ENCODE results near the gene AKR1C8.
"Not testable (repeated sequence)": the region's sequence is repeated elsewhere in the genome, so short reads cannot be mapped to it uniquely, and the experiment has no call there.

The AKR1C8 gene

DNA sequence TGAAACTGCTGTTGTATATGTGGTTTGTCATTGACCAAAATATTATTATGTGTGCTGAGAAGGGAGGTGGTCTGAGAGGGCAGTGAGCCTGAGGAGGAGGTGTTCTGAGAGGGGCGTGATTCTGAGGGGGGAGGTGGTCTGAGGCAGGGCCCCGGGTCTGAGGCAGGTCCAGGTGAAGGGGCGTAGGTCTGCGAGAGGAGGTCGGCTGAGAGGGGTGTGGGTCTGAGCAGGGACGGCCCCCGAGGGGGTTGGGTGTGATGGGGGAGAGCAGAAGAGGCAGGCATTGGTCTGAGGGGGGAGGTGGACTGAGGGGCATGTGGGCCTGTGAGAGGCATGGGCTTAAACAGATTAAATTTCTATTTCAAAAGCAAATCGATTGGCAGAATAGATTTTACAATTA lies 44.1 kb upstream of the AKR1C8 start:
- ATAC-seq, result no peak
- TF ChIP-seq, protein P1, sequence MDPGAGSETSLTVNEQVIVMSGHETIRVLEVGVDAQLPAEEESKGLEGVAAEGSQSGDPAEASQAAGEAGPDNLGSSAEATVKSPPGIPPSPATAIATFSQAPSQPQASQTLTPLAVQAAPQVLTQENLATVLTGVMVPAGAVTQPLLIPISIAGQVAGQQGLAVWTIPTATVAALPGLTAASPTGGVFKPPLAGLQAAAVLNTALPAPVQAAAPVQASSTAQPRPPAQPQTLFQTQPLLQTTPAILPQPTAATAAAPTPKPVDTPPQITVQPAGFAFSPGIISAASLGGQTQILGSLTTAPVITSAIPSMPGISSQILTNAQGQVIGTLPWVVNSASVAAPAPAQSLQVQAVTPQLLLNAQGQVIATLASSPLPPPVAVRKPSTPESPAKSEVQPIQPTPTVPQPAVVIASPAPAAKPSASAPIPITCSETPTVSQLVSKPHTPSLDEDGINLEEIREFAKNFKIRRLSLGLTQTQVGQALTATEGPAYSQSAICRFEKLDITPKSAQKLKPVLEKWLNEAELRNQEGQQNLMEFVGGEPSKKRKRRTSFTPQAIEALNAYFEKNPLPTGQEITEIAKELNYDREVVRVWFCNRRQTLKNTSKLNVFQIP (CRISPR knock-in tag; IDR thresholded peaks at IDR 0.05; ENCODE audit: borderline replicate concordance, low read depth), result no peak

DNA sequence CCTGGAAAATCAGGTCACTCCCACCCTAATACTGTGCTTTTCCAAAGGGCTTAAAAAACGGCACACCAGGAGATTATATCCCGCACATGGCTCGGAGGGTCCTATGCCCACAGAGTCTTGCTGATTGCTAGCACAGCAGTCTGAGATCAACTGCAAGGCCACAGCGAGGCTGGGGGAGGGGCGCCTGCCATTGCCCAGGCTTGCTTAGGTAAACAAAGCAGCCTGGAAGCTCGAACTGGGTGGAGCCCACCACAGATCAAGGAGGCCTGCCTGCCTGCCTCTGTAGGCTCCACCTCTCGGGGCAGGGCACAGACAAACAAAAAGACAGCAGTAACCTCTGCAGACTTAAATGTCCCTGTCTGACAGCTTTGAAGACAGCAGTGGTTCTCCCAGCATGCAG lies 38.0 kb upstream of the AKR1C8 start:
- not testable (repeated sequence) for ATAC-seq

DNA sequence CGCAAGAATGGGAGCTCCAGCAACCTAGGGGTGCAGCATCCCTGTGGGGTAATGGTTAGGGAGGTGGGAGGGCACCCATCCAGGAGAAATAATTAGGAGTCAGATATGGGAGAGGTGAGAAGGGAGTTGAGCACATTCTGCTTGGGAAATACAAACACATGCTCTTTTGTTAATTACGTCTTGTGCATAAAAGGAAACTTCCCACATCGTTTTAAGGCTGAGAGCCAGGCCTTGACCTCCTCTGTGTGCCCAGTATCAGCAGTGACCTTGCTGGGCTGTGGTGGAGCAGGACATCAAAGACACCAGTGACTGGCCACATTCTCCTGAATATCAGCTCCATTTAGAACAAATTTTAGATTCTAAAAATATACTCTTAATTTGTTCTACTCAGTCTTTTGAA lies 34.3 kb upstream of the AKR1C8 start:
- no peak for ATAC-seq
- no peak for TF ChIP-seq TOX (CRISPR knock-in tag; IDR thresholded peaks at IDR 0.05; ENCODE audit: borderline replicate concordance)
- TF ChIP-seq ESRRG (CRISPR knock-in tag; IDR thresholded peaks at IDR 0.05), result no peak
- TF ChIP-seq OSR1 (CRISPR knock-in tag; IDR thresholded peaks at IDR 0.05), result no peak
- TF ChIP-seq, protein P2, sequence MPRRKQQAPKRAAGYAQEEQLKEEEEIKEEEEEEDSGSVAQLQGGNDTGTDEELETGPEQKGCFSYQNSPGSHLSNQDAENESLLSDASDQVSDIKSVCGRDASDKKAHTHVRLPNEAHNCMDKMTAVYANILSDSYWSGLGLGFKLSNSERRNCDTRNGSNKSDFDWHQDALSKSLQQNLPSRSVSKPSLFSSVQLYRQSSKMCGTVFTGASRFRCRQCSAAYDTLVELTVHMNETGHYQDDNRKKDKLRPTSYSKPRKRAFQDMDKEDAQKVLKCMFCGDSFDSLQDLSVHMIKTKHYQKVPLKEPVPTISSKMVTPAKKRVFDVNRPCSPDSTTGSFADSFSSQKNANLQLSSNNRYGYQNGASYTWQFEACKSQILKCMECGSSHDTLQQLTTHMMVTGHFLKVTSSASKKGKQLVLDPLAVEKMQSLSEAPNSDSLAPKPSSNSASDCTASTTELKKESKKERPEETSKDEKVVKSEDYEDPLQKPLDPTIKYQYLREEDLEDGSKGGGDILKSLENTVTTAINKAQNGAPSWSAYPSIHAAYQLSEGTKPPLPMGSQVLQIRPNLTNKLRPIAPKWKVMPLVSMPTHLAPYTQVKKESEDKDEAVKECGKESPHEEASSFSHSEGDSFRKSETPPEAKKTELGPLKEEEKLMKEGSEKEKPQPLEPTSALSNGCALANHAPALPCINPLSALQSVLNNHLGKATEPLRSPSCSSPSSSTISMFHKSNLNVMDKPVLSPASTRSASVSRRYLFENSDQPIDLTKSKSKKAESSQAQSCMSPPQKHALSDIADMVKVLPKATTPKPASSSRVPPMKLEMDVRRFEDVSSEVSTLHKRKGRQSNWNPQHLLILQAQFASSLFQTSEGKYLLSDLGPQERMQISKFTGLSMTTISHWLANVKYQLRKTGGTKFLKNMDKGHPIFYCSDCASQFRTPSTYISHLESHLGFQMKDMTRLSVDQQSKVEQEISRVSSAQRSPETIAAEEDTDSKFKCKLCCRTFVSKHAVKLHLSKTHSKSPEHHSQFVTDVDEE (CRISPR knock-in tag; IDR thresholded peaks at IDR 0.05), result no peak
- TF ChIP-seq BACH2 (CRISPR knock-in tag; IDR thresholded peaks at IDR 0.05; ENCODE audit: borderline replicate concordance), result no peak
- TF ChIP-seq ZFP3 (CRISPR knock-in tag; IDR thresholded peaks at IDR 0.05), result no peak
- TF ChIP-seq, protein P3, sequence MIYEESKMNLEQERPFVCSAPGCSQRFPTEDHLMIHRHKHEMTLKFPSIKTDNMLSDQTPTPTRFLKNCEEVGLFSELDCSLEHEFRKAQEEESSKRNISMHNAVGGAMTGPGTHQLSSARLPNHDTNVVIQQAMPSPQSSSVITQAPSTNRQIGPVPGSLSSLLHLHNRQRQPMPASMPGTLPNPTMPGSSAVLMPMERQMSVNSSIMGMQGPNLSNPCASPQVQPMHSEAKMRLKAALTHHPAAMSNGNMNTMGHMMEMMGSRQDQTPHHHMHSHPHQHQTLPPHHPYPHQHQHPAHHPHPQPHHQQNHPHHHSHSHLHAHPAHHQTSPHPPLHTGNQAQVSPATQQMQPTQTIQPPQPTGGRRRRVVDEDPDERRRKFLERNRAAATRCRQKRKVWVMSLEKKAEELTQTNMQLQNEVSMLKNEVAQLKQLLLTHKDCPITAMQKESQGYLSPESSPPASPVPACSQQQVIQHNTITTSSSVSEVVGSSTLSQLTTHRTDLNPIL (CRISPR knock-in tag; IDR thresholded peaks at IDR 0.05; ENCODE audit: low read depth), result no peak
- no peak for TF ChIP-seq CSDC2 (CRISPR knock-in tag; IDR thresholded peaks at IDR 0.05)
- TF ChIP-seq ARNTL (CRISPR knock-in tag; IDR thresholded peaks at IDR 0.05; ENCODE audit: borderline replicate concordance, low read depth), result no peak
- TF ChIP-seq, protein P1 (CRISPR knock-in tag; IDR thresholded peaks at IDR 0.05; ENCODE audit: borderline replicate concordance, low read depth), result no peak
- no peak for TF ChIP-seq ZNF70 (CRISPR knock-in tag; IDR thresholded peaks at IDR 0.05)
- TF ChIP-seq PPARA (CRISPR knock-in tag; IDR thresholded peaks at IDR 0.05; ENCODE audit: borderline replicate concordance), result no peak
- TF ChIP-seq, protein P4, sequence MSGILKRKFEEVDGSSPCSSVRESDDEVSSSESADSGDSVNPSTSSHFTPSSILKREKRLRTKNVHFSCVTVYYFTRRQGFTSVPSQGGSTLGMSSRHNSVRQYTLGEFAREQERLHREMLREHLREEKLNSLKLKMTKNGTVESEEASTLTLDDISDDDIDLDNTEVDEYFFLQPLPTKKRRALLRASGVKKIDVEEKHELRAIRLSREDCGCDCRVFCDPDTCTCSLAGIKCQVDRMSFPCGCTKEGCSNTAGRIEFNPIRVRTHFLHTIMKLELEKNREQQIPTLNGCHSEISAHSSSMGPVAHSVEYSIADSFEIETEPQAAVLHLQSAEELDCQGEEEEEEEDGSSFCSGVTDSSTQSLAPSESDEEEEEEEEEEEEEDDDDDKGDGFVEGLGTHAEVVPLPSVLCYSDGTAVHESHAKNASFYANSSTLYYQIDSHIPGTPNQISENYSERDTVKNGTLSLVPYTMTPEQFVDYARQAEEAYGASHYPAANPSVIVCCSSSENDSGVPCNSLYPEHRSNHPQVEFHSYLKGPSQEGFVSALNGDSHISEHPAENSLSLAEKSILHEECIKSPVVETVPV (CRISPR knock-in tag; IDR thresholded peaks at IDR 0.05), result no peak

DNA sequence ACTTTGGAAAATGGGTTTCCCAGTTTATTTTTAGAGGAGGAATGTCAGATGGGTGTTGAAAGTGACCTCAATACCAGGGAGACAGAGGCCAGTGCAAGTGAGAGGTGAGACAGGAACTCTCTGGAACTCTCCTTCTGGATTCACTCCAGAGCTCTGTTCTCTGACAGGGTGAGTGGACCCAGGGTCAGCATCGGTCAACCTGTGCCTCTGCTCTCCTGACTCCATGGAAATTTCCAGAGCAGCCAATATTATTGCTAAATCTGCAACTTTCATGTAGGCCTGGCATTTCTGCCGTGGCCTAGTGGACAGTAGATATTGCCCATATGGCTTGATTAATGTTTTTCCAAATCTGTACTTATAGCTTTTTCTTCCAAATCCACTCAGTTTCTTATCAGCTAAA lies 31.9 kb upstream of the AKR1C8 start:
- TF ChIP-seq ESRRG (CRISPR knock-in tag; IDR thresholded peaks at IDR 0.05) (no peak), ZNF565 (CRISPR knock-in tag; conservative IDR thresholded peaks at IDR 0.05; ENCODE audit: low read depth) (no peak), ZFP3 (CRISPR knock-in tag; IDR thresholded peaks at IDR 0.05) (no peak), ZC3H10 (CRISPR knock-in tag; IDR thresholded peaks at IDR 0.05) (no peak), CSDC2 (CRISPR knock-in tag; IDR thresholded peaks at IDR 0.05) (no peak), ISL1 (CRISPR knock-in tag; IDR thresholded peaks at IDR 0.05) (no peak), SNAI2 (CRISPR knock-in tag; IDR thresholded peaks at IDR 0.05) (no peak), TOX (CRISPR knock-in tag; IDR thresholded peaks at IDR 0.05; ENCODE audit: borderline replicate concordance) (no peak), ZNF70 (CRISPR knock-in tag; IDR thresholded peaks at IDR 0.05) (no peak), RARB (CRISPR knock-in tag; IDR thresholded peaks at IDR 0.05) (no peak), TCF4 (CRISPR knock-in tag; IDR thresholded peaks at IDR 0.05; ENCODE audit: borderline replicate concordance) (no peak)
- TF ChIP-seq, protein P5, sequence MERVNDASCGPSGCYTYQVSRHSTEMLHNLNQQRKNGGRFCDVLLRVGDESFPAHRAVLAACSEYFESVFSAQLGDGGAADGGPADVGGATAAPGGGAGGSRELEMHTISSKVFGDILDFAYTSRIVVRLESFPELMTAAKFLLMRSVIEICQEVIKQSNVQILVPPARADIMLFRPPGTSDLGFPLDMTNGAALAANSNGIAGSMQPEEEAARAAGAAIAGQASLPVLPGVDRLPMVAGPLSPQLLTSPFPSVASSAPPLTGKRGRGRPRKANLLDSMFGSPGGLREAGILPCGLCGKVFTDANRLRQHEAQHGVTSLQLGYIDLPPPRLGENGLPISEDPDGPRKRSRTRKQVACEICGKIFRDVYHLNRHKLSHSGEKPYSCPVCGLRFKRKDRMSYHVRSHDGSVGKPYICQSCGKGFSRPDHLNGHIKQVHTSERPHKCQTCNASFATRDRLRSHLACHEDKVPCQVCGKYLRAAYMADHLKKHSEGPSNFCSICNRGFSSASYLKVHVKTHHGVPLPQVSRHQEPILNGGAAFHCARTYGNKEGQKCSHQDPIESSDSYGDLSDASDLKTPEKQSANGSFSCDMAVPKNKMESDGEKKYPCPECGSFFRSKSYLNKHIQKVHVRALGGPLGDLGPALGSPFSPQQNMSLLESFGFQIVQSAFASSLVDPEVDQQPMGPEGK (CRISPR knock-in tag; IDR thresholded peaks at IDR 0.05; ENCODE audit: borderline replicate concordance), result no peak
- no peak for ATAC-seq
